Thyroid gland (tissue), 4 donors: ENCODE measurements around the gene NFKBIB.

Experiments used
- POLR2A ChIP-seq, 2 donors: fragments of 450-650 bp; IDR thresholded peaks; one replicate each; pipeline ENCODE4 v1.6.1; 2017; ENCODE audit warnings: antibody characterized with exemption in 2 of 2, mild to moderate bottlenecking in 2 of 2, moderate library complexity in 1 of 2
- TF ChIP-seq, protein P1 (sequence below), 6 experiments: fragments of 200-600 bp in 3 of 6; fragments of 450-650 bp in 3 of 6; sonication (generic) in 3 of 6; IDR thresholded peaks; one replicate each; pipeline ENCODE4 v1.5.1; 2016 to 2019; ENCODE audit warnings: antibody characterized with exemption in 6 of 6, mild to moderate bottlenecking in 2 of 6, inconsistent platforms in 1 of 6, moderate library complexity in 1 of 6

DNA sequence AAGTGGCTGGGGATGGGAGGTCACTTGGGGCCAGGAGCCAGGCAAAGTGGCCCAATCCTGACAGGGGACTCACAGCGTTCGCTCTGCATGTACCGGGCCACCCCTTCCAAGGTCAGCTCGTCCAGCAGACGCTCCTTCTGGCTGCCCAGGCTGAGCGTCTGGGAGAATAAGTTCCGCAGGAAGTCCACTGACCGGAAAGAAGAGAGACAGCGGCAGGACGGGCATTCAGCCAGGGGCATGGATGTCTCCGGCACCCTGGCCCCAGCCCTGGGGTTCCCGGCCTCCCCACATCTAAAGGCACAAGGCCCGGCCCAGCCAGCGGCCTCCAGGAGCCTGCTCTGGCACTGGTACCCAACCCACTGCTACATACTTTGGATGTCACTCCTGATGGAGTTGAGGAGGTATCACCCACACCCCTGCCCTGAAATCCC is 6.4 kb upstream of the NFKBIB start:
- TF ChIP-seq, protein P1, sequence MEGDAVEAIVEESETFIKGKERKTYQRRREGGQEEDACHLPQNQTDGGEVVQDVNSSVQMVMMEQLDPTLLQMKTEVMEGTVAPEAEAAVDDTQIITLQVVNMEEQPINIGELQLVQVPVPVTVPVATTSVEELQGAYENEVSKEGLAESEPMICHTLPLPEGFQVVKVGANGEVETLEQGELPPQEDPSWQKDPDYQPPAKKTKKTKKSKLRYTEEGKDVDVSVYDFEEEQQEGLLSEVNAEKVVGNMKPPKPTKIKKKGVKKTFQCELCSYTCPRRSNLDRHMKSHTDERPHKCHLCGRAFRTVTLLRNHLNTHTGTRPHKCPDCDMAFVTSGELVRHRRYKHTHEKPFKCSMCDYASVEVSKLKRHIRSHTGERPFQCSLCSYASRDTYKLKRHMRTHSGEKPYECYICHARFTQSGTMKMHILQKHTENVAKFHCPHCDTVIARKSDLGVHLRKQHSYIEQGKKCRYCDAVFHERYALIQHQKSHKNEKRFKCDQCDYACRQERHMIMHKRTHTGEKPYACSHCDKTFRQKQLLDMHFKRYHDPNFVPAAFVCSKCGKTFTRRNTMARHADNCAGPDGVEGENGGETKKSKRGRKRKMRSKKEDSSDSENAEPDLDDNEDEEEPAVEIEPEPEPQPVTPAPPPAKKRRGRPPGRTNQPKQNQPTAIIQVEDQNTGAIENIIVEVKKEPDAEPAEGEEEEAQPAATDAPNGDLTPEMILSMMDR (IDR thresholded peaks at IDR 0.05): no peak
- no peak for TF ChIP-seq POLR2A (IDR thresholded peaks at IDR 0.05)
